NCI-H1417 treated with DMSO at 0.1 percent for 48 hours (cell line): Measurements from ENCODE around the gene ELMOD1.

ENCODE experiments used
- DNase-seq: peaks from one replicate; lab custom pipeline; 2025; lab: John Stamatoyannopoulos, UW

ELMOD1 gene

DNA sequence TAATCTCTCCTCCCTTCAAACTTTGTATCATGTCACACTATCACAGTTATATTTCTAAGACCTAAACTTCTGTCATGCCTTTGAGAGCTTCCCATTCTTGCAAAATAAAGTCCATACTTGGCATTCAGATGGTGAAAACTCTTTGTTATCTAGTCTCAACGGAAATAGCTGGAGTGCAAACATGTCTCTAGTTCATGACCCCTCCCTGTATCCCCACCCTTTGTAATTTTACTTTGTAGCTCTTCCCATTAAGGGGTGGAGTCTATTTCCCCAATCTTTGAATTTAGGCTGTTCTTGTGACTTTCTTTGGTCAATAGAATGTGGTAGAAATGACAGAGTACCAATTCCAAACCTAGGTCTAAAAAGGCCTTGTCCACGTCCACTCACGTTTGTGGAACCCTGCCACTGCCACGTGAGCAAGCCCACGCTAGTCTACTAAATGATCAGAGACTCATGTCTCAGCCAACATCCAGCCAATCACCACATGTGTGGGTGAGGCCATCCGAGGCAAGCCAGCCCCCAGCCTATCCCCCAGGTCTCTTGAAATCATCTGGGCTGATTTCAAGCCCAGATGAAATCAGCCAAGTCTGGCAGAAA, 97.5 kb downstream of the ELMOD1 start:
- DNase-seq = no peak

- DNase-seq = peak; percentile 36
Observed at GRCh38 chr11:107689317-107690202, 98.6 kb downstream of the ELMOD1 start.

DNA sequence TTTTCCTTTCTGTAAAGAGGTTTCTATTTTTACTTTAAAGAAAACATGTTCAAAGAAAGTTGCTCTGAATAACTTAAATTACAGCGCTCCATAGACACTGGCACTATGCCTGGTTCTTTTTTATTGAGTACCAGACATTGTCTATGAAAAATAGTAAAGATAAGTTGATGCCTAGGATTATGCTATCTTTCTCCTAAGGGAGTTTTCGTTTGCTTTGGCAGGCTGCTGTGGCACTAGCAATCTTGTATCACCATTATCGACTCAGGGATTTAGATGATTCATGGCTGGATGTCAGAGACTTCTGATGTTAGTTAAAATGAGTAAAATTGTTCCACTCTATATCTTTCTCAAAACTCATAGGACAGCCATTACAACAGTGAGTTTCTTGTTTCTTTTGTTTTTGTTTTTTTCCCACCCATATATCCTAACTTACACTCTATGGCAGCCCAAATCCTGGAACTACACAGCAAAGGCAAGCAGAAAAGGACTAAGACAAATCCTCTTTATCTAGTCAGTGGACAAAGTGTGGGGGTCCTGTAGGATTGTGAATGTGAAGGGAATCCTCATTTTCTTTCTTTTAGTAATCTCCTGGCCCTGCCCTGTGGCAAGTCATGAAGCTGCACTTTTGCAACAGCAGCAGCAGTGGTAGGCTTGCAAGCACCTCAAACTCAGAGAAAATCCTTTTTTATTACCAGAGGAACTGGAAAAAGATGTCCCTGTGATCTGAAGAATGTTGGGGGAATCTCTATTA, 100.2 kb downstream of the ELMOD1 start:
- no peak for DNase-seq

DNA sequence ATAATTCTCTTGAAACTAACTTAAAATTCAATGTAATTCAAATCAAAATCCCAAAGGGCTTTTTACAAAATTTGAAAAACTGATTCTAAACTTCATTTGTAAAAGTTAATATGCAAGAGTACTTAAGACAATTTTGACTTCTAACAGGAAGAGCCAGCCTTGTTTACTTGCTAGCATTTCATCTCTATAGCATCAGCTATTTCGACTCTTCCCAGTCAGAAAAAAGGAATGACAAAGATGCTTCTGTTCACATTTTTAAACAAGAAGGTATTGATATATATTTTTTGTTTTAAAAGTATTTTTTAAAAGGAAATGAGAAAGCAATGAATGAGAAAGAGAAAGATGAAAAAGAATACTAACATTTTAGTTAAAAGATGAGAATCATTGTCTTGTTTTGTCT, 104.5 kb downstream of the ELMOD1 start:
- no peak for DNase-seq

GRCh38 chr11:107696140-107696539, 105.2 kb downstream of the ELMOD1 start:
- DNase-seq = no peak

GRCh38 chr11:107697291-107697690, 106.3 kb downstream of the ELMOD1 start:
- DNase-seq = no peak

DNA sequence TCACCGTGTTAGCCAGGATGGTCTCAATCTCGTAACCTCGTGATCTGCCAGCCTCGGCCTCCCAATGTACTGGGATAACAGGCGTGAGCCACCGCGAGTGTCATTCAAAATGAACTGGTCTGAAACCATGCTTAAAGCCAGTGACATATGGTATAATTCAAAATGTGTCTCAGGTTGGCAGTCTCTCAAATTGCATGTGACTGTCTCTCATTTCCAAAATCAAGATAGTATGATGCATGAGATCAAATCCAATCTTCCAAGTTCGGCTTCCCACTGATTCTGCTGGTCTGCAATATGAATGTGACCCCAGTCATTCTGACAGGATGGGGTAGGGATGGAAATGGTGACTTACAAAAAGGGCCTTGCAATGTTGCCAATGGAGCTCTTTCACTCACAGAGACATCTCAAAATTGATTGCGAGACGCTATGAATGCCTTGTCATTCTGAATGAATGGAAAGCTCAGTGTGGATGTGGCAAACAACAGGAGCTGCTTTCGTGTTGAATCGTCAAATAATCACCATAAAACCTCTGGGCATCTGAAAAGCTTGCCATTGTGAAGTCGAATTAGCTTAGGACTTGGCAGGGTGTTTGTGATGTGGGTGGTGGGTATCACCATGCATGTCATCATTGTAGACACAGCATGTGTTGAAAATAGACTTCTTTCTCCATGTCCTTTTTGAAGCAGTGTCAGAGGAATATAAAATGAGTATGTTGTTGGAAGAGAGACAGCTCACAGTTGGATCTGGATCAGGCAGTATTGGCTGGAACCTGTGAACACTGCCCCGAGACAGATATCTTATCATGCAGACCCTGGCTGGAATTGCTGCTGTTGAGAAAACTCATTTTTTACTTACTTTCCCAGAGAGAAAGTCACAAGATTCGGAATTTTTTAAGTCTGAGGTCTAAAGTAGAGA, 108.7 kb downstream of the ELMOD1 start:
- no peak for DNase-seq

- no peak for DNase-seq
Observed at GRCh38 chr11:107702109-107702660, 111.2 kb downstream of the ELMOD1 start.

- no peak for DNase-seq
Observed at GRCh38 chr11:107702723-107703122, 111.8 kb downstream of the ELMOD1 start.

DNA sequence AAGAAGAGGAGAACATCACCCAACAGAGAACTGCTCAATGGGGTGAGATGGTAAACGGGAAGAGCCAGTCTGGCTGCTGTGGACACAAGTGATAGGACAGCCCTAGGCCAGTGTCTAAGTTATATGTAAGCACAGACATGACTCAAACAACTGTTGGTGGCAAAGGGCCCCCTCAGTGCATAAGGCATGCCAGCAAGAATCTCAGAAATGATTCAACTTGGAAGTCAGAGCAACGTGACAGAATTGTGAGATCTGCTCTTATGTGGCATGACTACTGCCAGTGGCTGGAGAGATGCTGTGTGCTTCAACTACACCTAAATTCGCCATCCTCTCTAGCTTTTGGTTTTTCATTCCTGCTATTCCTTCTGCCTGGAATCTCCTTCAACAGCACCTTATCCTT, 113.5 kb downstream of the ELMOD1 start:
- no peak for DNase-seq

GRCh38 chr11:107705027-107705426, 114.1 kb downstream of the ELMOD1 start:
- no peak for DNase-seq

DNA sequence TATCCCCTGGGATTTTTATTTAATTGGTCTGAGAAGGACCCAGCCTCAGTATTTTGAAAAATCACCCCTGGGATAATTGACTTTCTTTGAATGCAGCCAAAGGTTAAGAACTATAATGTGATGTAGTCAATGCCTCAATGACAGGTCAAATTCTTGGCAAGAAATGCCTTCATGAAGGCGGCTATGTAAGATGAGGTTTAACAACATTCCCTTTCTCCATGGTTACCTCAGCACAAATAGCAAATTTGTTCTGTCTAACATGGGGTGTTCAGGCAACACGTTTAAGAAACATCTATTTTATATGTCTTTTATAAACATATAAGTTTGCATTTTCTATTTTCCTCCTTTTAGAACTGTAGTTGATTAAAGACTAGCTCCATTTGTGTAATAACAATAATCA, 115.6 kb downstream of the ELMOD1 start:
- no peak for DNase-seq

DNA sequence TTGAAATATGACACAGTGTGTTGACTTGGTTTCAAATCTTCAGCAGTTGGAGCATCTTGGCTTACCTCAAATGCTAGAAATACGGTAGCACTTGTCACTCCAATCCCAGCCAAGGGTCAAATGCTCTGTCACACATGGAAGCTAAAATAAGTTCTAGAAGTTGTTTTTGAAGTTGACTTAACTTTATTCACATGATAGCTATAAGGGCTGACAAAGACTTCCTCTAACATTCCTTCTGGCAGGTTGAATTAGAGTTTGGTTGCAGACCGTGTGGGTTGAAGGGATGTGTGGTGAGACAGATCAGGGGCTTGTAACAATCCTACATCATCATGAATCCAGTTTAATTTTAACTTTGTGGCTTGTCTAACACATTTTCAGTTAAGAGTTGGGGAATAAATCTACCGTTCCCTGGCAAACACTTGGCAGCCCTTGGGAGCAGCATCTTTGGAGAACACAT, 116.3 kb downstream of the ELMOD1 start:
- no peak for DNase-seq

DNA sequence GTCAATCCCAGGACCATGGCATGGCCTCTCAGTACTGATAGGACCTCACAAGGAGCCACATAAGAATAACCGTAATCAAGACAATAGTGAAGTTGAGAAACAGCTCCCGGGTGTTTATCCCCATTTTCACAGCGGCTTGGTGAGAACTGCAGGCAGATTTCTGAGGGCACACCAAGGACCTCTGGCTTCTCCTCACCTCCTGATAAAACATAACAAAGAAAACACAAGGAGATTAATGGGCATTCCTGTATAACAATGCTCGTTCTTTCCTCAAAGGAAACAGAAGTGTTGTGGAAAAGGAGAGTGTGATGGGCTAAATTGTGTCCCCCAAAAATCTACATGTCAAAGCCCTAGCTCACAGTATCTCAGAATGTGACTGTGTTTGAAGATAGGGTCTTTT, 116.9 kb downstream of the ELMOD1 start:
- no peak for DNase-seq

DNA sequence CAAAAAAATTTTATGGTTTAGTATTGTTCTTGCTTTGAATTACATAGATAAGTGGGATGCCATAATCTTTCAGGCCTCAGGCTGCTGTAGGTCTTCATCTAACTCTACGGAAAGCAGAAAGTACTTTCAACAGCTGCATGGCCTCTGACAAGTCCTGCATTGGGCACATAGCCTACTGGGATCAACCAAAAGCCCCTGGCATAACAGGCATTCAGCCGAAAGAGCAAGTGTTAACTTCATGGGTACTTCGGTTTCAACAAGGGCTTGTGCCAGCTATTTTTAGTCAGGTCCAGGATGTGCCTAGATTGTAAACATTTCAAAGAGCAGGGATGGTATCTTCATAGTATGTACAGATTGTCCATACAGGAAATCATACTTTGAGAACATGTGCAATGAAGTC, 117.8 kb downstream of the ELMOD1 start:
- no peak for DNase-seq

DNA sequence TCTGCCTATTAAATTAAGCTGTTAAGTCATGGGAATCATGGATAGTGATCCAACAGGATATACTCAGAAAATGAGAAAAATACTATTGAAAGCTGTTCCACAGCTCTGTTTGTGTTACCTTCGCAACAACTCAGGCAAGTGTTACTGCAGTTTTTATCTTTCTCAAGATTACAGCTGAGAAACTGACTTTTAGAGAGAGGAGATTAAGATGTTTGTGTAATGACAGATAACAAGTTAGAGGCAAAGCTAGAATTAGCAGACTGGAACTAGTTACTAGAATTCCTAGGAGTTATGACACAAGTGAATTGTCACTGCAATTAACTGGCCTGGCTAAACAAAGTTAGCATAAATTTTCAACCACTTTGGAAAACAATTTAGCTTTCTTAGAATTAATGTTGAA, 119.4 kb downstream of the ELMOD1 start:
- no peak for DNase-seq

DNA sequence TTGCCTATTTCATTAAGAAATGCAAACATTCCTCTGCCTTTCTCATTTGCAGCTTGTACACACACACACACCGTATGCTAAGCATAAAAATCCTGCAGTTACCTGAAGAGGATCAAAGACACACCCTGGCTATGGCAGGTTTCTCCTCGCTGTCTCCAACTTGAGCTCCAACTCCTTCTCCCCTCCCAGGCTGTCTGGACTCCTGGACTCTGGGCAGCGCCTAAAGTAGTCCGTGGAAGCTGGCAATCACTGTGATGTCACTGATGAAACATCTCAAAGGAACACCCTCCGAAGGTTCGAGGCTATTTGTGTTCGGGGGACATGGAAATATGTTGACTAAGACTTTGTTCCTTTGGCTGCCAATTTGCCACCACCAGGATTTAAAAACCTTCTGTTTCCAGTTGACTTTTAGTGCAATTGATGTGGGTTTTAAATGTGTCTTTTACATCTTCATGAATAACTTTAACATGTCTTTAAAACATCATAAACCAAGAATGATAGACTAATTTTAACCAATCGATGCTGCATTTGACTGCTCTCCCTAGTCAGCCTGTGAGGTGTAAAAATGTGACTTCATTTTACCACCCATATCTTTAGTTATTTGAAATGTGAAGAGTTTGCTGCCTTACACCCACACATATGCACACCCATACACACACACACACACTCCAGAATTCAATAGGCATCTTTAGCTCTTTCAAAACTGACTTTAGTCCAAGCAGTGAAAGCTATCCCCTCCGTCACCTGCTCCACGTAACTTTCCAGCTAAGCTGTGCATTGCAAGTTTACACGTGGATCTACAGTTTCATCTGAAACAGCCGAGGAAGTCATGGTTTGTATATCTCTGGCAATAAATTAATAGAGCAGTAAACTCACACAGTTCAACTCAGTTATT, 121.2 kb downstream of the ELMOD1 start, which contains the start of gene SLN:
Gene SLN, minus strand, starts transcription at position 196 of the 895 bp plus-strand sequence.
- DNase-seq = no peak

DNA sequence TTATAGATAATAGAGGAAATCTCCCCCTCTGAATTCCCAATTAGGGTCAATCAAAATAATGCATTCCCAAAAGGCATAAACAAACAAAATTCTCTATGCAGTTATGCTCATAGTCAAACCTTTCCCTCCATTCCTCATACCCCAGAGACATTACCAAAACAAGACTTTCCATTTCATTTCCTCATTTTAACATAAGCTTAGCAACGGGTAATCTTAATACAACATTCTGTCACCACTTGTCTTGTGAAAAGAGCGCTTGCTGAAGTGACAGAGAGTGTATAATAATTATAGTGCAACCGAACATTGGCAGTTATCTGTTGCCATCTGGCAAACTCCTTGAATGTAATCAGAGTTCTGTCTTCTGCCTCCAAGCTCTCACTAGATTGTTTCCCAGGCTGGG, 122.1 kb downstream of the ELMOD1 start:
- peak; percentile 68 for DNase-seq
